IPS-20b (cell line): Measurements from ENCODE around the gene FOXL3.
"Not testable (repeated sequence)": the region's sequence is repeated elsewhere in the genome, so short reads cannot be mapped to it uniquely, and the experiment has no call there.

Experiments
- H3K27ac ChIP-seq: one replicate; pipeline ENCODE4 v1.5.1; 2013; ENCODE audit warnings: low read length
- H3K27me3 ChIP-seq: 2 replicates; pipeline ENCODE4 v1.6.1; 2013; ENCODE audit warnings: mild to moderate bottlenecking, low read length, inconsistent platforms; ENCODE audit not compliant: insufficient read depth
- H3K36me3 ChIP-seq: 2 replicates; pipeline ENCODE4 v1.6.1; 2013; ENCODE audit warnings: low read depth, mild to moderate bottlenecking, inconsistent platforms, low read length, moderate library complexity; ENCODE audit not compliant: insufficient read depth
- H3K4me1 ChIP-seq: 2 replicates; pipeline ENCODE4 v1.6.1; 2013; ENCODE audit warnings: mild to moderate bottlenecking, control low read depth, inconsistent platforms, low read length, moderate library complexity; ENCODE audit not compliant: insufficient read depth
- H3K4me3 ChIP-seq: 2 replicates; pipeline ENCODE4 v1.5.1; 2013; ENCODE audit warnings: mild to moderate bottlenecking, low read length, inconsistent platforms
- H3K9ac ChIP-seq: 2 replicates; pipeline ENCODE4 v1.6.1; 2013; ENCODE audit warnings: low read depth, mild to moderate bottlenecking, inconsistent platforms, low read length, moderate library complexity
- H3K9me3 ChIP-seq: 2 replicates; pipeline ENCODE4 v1.6.1; 2013; ENCODE audit warnings: mild to moderate bottlenecking, low read depth, low read length, inconsistent platforms; ENCODE audit not compliant: insufficient read depth

Gene FOXL3

DNA sequence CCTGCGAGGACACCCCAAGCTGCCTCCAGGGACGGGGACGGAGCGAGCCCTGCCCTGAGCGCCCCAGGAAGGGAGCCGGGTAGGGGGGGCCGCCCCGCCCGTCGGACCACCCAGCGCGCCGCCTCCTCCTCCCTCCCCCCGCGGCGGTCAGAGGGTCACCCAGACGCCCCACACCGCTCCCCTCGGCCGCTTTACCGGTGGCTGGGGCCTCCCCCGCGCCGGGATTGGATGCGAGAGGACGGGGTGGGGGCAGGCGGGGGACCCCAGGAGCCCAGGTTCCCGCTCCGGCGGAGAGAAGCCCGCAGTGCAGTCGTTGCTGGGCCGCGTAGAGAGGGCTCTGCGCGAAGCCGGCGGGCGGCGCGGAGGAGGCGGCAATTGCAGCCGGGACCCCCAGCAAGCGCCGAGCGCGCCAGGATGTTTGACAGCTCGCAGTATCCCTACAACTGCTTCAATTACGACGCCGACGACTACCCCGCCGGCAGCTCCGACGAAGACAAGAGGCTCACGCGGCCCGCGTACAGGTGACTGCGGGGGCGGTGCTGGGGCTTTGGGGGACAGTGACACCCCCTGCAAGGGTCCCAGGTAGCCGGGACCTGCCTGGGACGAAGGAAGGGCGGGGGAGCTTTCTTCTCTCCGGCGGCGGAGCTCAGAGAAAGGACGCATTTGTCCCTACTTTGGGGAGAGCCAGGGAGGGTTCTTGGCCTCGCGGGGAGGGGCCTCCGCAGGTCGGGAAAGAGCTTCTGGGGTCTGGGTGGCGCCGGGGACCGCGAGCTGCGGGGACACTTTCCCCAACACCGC, at the start of gene FOXL3:
Gene FOXL3 (plus strand): TSS at position 415 of the 798 bp plus-strand sequence. CDS start 0 bp downstream, at position 415.
- Histone ChIP-seq H3K27ac (no peak within 1 kb of the TSS), H3K9me3 (no peaks in the 10 kb centered on the region; the same call in 1 of the 2 replicates), H3K4me1 (no peaks in the 10 kb centered on the region), H3K9ac (no peak within 1 kb of the TSS), H3K4me3 (no peak within 1 kb of the TSS; the same call in 1 of the 2 replicates), H3K27me3 (peaks cover 61% of the 10 kb centered on the region; the same call in 1 of the 2 replicates), H3K36me3 (no peaks in the 10 kb centered on the region)

DNA sequence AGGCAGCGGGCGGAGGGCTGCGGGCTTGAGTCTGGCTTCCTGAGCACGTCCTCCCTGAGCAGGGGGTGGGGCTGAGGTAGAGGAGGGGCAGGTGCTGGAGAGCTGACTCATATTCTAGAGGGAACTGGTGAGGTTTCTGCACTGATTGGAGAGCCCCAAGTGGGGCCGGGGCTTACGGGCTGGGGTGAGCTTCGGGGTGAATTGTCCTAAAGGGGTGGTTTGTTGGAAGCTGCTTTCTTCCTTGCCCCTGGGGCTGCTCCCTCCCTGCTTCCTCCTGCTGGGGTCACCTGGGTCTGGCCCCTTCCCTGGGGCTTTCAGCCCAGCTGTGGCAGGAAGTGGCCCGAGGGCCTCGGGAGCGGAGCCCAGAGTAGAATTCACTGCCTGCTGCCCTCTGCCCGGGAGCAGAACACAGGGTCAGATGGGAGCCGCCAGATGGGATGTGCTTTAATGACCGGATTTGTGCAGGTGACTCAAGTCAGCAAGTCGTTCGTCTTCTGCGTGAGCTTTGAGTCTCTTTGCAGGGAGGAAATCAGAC, 49.0 kb upstream of the FOXL3 start:
- Histone ChIP-seq H3K9me3 (0 out of 2 replicates have a peak, but pooled peaks cover 5% of the 10 kb centered on the region), H3K36me3 (no peaks in the 10 kb centered on the region), H3K4me3 (no peak overlapping the region), H3K27me3 (no peaks in the 10 kb centered on the region), H3K9ac (no peak overlapping the region), H3K27ac (no peak overlapping the region), H3K4me1 (no peaks in the 10 kb centered on the region)

DNA sequence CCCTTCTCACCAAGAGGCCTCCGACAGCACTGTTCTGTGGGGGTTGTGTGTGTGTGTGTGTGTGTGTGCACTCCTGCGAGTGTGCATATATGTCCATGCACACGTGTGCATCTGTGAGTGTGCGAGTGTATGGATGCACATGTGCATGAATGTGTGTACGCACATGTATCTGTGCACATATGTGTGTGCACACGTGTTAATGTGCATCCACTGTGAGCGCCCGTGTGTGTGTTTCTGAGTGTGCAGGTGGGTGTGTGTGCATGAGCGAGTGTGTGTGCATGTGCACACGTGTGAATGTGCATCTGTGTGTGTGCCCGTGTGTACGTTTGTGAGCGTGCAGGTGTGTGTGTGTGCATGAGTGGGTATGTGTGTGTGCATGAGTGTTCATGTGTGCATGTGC, 48.5 kb upstream of the FOXL3 start:
- no peaks in the 10 kb centered on the region for H3K27me3 ChIP-seq
- no peaks in the 10 kb centered on the region for H3K4me1 ChIP-seq
- H3K9me3 ChIP-seq = 0 out of 2 replicates have a peak, but pooled peaks cover 5% of the 10 kb centered on the region
- no peak overlapping the region for H3K9ac ChIP-seq
- H3K4me3 ChIP-seq = no peak overlapping the region
- H3K27ac ChIP-seq = no peak overlapping the region
- H3K36me3 ChIP-seq = no peaks in the 10 kb centered on the region

DNA sequence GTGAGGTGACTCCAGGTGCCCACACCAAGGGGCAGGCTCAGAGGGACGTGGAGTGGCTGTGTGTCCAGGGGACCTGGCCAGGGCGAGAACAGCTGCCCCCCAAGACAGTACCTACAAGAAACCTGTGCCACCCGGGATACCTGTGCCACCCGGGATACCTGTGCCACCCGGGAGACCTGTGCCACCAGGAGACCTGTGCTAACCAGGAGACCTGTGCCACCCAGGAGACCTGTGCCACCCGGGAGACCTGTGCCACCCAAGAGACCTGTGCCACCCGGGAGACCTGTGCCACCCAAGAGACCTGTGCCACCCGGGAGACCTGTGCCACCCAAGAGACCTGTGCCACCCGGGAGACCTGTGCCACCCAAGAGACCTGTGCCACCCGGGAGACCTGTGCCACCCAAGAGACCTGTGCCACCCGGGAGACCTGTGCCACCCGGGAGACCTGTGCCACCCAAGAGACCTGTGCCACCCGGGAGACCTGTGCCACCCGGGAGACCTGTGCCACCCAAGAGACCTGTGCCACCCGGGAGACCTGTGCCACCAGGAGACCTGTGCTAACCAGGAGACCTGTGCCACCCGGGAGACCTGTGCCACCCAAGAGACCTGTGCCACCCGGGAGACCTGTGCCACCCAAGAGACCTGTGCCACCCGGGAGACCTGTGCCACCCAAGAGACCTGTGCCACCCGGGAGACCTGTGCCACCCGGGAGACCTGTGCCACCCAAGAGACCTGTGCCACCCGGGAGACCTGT, 47.0 kb upstream of the FOXL3 start:
- not testable (repeated sequence) for H3K27me3 ChIP-seq, H3K36me3 ChIP-seq, H3K4me1 ChIP-seq, H3K9me3 ChIP-seq, H3K27ac ChIP-seq, H3K4me3 ChIP-seq, H3K9ac ChIP-seq

DNA sequence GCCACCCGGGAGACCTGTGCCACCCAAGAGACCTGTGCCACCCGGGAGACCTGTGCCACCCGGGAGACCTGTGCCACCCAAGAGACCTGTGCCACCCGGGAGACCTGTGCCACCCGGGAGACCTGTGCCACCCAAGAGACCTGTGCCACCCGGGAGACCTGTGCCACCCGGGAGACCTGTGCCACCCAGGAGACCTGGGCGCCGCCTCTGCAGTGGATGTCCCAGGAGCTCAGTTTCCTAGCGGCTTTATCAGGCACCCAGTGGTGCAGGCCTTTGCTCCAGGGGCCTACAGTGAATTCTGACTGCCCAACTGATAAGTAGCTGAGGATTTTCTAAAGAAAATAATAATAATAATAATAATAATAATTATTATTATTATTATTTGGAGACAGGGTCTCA, 46.4 kb upstream of the FOXL3 start:
- not testable (repeated sequence) for H3K36me3 ChIP-seq, H3K9me3 ChIP-seq, H3K27ac ChIP-seq, H3K27me3 ChIP-seq, H3K9ac ChIP-seq, H3K4me3 ChIP-seq, H3K4me1 ChIP-seq

DNA sequence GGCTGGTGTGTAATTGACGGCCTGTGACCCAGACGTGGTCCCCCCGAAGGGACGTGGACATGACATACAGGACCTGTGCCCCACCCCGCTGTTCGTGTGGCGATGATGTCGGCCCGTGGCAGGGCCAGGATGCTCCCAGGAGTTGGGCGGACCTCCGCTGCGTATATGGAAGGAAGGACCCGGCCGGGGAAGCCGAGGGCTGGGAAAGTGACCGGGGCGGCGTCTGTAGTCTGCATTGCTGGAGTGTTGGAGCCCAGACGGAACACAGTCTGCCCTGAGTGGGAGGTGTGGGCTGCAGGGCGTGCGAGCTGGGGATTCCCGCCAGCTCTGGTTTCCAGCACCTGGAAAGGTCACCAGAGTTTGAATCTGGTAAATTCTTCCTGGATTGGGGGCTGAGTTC, 45.0 kb upstream of the FOXL3 start:
- Histone ChIP-seq H3K27ac (no peak overlapping the region), H3K4me1 (no peaks in the 10 kb centered on the region), H3K27me3 (no peaks in the 10 kb centered on the region), H3K36me3 (peaks cover 9% of the 10 kb centered on the region), H3K9me3 (no peaks in the 10 kb centered on the region), H3K9ac (no peak overlapping the region), H3K4me3 (no peak overlapping the region)

DNA sequence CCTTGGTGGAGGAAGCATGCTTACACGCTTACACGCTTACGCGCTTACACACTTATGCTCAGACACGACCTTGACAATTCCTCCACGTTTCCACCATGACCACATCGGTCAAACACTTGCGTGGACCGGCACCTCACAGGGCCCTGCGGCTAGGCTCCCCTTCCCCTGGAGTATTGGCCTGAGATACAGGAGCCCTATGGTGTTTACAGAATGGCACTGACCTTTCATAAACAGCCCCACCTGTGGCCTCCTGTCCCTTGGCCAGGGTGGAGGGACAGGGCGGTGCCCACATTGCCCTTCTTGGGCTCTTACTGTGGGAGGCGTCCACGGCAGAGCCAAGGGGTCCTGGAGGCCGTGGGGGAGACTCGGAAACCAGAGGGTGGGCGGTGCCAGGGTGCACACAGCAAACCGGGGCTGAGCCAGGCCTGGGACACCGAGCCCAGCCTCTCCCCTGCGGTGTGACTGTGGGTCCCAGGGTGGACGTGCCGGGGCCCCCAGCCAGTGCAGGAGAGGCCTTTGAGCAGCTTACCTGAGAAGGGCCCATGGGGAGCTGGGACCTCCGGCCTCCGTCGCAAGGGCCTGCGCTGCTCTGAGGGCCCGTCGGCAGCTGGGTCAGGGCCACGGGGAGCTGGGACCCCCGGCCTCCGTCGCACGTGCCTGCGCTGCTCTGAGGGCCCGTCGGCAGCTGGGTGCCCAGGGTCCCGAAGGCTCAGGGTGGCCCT, 44.2 kb upstream of the FOXL3 start:
- peaks cover 17% of the 10 kb centered on the region for H3K36me3 ChIP-seq
- H3K27ac ChIP-seq = no peak overlapping the region
- H3K9me3 ChIP-seq = no peaks in the 10 kb centered on the region
- H3K27me3 ChIP-seq = no peaks in the 10 kb centered on the region
- H3K4me3 ChIP-seq = no peak overlapping the region
- H3K9ac ChIP-seq = no peak overlapping the region
- H3K4me1 ChIP-seq = no peaks in the 10 kb centered on the region

DNA sequence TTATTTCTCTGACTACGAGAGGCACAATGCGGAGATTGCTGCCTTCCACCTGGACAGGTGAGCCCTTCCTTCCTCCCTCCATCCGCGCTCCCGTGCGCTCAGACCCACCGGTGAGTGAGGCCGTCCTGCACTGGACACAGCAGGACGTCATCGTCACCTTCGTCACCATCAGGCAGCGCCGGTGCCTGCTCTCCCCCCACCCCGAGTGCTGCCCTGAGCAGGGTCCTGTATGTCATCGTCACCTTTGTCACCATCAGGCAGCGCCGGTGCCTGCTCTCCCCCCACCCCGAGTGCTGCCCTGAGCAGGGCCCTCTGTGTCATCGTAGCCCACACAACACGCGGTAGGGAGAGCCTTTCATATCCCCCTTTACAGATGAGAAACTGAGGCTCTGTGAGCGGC, 43.5 kb upstream of the FOXL3 start:
- H3K27ac ChIP-seq = no peak overlapping the region
- H3K9me3 ChIP-seq = no peaks in the 10 kb centered on the region; the same call in 1 of the 2 replicates
- peaks cover 19% of the 10 kb centered on the region for H3K36me3 ChIP-seq
- no peak overlapping the region for H3K4me3 ChIP-seq
- no peaks in the 10 kb centered on the region for H3K4me1 ChIP-seq
- no peaks in the 10 kb centered on the region for H3K27me3 ChIP-seq
- H3K9ac ChIP-seq = no peak overlapping the region

DNA sequence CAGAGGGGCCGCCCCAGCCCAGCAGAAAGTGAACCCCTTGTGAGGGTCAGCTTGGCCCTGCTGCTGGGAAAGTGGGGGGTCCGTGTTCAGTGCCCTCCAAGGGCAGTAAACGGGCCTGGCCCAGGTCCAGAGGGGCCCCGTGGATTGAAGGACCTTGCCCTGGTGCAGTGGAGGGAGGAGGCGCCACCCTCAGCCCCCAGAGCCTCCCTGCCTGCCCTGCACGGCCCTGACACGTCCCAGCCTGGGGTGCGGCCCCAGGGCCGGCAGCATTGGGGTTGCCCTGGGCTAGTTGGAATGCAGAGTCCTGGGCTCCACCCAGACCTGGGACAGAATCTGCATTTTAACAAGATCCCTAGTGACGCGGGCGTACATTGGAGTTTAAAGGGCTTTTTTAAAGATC, 42.8 kb upstream of the FOXL3 start:
- no peaks in the 10 kb centered on the region for H3K4me1 ChIP-seq
- H3K9ac ChIP-seq = no peak overlapping the region
- H3K9me3 ChIP-seq = no peaks in the 10 kb centered on the region; the same call in 1 of the 2 replicates
- H3K27me3 ChIP-seq = no peaks in the 10 kb centered on the region
- H3K36me3 ChIP-seq = peaks cover 19% of the 10 kb centered on the region
- H3K4me3 ChIP-seq = no peak overlapping the region
- H3K27ac ChIP-seq = no peak overlapping the region

DNA sequence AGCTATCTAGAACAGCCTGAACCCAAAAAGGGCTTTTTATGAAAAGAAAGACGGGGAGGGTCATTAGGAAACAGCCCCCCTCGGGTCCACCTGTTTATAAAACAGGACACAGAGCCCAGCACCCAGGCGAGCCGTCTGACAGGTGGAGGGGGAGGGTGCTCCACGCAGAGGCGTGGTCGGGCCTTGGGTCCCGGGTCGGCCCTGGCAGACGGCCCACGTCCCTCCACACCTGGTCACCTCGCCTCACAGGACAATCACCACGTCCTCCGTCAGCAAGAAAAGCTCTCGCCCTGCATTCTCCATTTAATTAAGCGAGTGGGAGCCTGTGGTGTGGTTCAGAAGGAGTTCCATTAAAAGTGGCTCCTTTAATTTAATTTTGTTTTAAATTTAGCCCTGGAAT, 42.3 kb upstream of the FOXL3 start:
- H3K4me1 ChIP-seq = no peaks in the 10 kb centered on the region
- no peaks in the 10 kb centered on the region; the same call in 1 of the 2 replicates for H3K9me3 ChIP-seq
- H3K9ac ChIP-seq = no peak overlapping the region
- no peak overlapping the region for H3K27ac ChIP-seq
- H3K36me3 ChIP-seq = peaks cover 19% of the 10 kb centered on the region
- H3K27me3 ChIP-seq = no peaks in the 10 kb centered on the region
- no peak overlapping the region for H3K4me3 ChIP-seq

DNA sequence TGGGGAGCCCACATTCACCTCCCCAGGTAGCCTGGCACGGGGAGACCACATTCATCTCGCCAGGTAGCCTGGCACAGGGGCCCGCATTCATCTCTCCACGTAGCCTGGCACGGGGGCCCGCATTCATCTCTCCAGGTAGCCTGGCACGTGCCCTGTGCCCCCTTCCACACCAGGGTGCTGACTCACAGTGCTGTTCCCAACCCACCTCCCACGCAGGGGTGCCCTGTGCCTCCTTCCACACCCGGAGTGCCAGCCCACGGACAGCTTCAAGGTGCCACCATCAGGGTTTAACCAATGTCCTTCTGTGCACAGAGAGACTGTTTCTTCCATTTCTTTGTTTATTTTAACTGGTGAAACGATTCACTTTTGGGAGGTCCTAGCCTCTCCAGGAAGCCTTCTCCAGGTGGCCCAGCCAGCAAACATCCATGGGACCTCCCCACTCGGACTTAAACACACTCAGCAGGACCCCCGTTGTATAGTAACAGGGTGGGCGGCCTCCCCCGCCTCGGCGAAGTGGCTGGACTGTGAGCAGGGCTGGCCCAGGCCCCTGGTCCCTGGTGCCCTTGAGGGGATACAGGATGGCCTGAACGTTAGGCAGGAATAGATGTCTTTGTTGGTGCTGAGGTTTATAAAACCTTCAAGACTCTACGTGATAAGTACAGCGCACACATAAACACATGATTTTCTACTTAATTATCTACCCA, 41.1 kb upstream of the FOXL3 start:
- Histone ChIP-seq H3K9me3 (peaks cover 8% of the 10 kb centered on the region; the same call in 1 of the 2 replicates), H3K27me3 (no peaks in the 10 kb centered on the region), H3K27ac (no peak overlapping the region), H3K36me3 (peaks cover 19% of the 10 kb centered on the region), H3K4me3 (no peak overlapping the region), H3K4me1 (no peaks in the 10 kb centered on the region), H3K9ac (no peak overlapping the region)
